Skin epidermis (tissue), 12 donors: Measurements from ENCODE around the gene ELMOD3.

ENCODE experiments used
- H3K27ac ChIP-seq, 21 experiments: fragments of 200-600 bp; sonication (generic) in 11 of 21; one replicate each; pipeline ENCODE4 v1.5.0; 2020; ENCODE audit warnings: mild to moderate bottlenecking in 3 of 21, inconsistent platforms in 2 of 21, moderate library complexity in 2 of 21
- H3K4me3 ChIP-seq, 7 experiments: fragments of 200-600 bp; sonication (generic) in 2 of 7; one replicate each; pipeline ENCODE4 v1.5.0; 2020; ENCODE audit warnings: inconsistent platforms in 2 of 7, mild to moderate bottlenecking in 2 of 7, moderate library complexity in 1 of 7

ELMOD3 gene

DNA sequence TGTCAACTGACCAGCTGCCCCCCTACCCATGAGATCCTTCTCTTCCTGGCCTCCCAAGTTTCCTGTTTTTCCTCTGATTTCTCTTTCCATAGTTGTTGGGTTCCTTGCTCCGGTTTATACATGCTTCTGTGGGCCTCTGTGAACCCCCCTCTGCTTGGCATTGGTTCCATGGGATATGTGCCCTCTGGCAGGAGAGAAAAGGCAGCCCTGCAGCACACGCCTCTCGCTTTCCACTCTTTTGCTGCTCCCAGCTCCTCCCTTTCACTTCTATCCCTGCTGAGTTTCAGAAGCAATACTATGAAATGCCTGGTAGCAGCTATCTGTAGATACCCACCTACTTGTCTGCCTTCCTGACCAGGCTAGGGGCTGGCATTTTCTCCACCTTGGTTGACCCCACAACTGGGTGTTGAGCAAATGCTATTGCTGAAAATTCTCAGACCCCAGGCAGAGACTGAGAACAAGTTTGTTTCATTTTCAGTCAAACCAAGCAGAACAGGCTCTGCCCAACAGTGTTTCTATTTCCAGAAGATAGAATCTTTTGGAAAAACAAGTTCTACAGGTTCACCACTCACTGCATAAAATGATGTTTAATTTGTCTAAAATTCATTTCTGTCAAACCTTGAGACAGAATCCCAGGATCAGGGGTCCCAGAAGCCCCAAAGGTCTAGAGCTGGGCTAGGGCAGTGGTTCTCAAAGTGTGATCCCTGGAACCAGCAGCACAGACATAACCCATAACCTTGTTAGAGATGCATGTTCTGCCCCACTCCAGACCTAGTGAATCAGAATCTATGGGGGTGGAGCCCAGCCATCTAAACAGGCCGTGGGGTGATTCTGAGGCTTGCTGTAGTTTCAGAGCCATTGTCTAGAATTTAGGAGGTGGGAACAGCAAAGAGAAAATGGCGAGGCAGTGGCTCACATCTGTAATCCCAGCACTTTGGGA lies 42.2 kb downstream of the ELMOD3 start:
- H3K4me3 ChIP-seq: peak overlapping the region in 1 of 7 experiments; percentile 21

GRCh38 chr2:85397925-85398331 lies 43.4 kb downstream of the ELMOD3 start:
- Histone ChIP-seq H3K27ac (peak overlapping the region in 14 of 21 experiments; percentile 25 to 85 (median 63)), H3K4me3 (no peak overlapping the region)

More for the DNA sequence above, 42.2 kb downstream of the ELMOD3 start:
- H3K27ac ChIP-seq: peak overlapping the region in 19 of 21 experiments; percentile 7 to 85 (median 60)

GRCh38 chr2:85398426-85399182 lies 44.0 kb downstream of the ELMOD3 start:
- H3K27ac ChIP-seq: peak overlapping the region in 14 of 21 experiments; percentile 6 to 85 (median 63)
- H3K4me3 ChIP-seq: no peak overlapping the region

GRCh38 chr2:85399183-85399455 lies 44.5 kb downstream of the ELMOD3 start:
- Histone ChIP-seq H3K27ac (peak overlapping the region in 6 of 21 experiments; percentile 6 to 84 (median 56)), H3K4me3 (no peak overlapping the region)

DNA sequence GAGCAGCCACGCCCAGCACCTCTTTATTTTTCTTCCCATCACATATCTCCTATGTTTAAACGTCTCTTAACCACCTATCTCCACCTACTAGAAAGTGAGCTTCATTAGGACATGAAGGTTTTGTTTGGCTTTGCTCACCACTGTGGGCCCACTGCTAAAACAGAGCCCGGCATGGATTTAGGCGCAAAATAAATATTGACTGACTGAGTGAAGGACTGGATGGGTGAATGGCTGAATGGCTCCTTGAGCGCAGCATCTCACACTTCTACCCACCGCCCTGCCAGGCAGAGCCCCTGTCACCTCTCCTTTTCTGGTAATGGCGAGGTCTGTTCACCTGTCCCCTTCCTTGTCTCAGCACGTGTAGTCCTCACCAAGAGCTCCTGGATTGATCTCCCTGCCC lies 45.5 kb downstream of the ELMOD3 start:
- no peak overlapping the region for H3K27ac ChIP-seq

GRCh38 chr2:85400541-85401463 lies 46.2 kb downstream of the ELMOD3 start:
- H3K27ac ChIP-seq: no peak overlapping the region
- H3K4me3 ChIP-seq: no peak overlapping the region

More for the DNA sequence above, 45.5 kb downstream of the ELMOD3 start:
- no peak overlapping the region for H3K4me3 ChIP-seq

DNA sequence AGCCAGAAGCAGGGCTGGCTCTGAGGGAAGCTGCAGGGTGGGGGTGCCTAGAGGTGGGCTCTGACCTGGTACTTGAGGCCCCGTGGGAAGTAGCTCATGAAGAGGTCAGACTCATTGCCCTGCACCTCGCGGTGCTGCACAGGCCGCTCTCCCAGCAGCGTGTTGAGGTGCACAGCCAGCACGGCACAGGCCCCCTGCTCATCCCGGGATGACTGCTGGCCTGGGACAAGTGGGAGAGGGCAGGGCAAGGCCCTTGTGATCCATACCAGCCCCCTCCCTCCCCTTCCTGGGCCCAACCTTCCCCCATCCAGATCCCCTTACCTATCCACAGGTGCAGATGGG lies 46.9 kb downstream of the ELMOD3 start:
- Histone ChIP-seq H3K4me3 (no peak overlapping the region), H3K27ac (no peak overlapping the region)

DNA sequence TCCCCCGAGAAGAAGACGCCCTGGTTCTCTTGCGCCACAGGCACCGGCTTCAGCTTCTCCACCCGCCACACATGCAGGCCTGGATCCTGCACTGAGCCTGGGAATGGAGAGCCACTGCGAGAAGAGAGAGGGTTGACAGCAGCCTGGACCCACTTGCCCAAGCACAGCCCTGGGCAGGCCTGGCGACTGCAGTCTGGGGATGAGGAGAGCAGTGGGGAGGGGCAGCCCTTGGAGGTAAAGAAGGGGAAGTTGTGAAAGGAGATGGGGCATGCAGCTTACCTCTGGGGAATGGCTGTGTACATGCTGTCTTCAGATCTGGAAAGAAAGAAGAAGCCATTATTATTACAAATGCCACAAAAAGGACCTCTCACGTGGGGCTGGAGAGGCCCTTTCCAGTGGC lies 47.3 kb downstream of the ELMOD3 start:
- Histone ChIP-seq H3K27ac (no peak overlapping the region), H3K4me3 (no peak overlapping the region)

DNA sequence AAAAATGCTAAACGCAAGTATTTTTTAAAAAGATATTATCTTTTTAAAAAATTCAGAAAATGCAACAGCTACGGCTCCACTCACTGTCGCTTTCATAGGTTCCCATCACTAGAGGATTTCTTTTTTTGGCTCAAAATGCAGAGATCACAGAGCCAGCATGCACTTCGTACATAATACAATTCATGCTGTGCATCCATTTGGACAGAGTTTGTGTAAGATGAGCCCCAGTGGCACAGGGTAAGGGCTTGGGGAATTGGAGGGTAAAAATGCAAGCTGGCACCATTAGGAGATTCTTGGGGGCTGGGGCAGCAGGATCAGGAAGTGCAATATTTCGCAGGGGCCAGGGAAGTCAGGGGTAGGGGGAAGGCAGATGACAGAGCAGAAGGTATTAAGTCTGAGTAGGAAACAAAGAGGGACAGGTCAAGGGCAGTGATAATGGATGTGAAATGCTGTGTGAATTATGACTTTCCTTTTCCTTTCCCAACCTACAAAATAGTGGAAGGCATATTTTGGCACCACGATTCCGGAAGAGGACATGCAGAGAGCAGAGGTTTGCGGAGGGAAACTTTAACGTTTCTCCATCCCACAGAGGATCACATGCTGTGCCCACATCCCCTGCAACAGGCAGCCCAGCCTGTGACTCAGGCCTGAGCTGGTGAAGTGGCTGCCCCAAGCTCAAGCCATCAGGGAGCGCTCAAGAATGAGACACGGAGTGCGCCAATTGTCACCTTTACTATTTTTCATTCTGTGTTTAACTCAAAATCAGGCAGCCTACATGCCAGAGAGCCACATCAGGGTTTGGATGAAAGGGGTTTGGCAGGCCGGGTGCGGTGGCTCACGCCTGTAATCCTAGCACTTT lies 50.9 kb downstream of the ELMOD3 start:
- no peak overlapping the region for H3K4me3 ChIP-seq
- H3K27ac ChIP-seq: peak overlapping the region in 17 of 21 experiments; percentile 19 to 91 (median 64)

- peak within 1 kb of the TSS in 20 of 21 experiments; percentile 71 to 92 (median 83) for H3K27ac ChIP-seq
- peak within 1 kb of the TSS; percentile 12 to 41 (median 32) for H3K4me3 ChIP-seq
Observed at GRCh38 chr2:85409845-85410583, 55.4 kb downstream of the ELMOD3 start, which contains the start of gene CAPG. Gene CAPG (minus strand): TSS chr2:85410366. CDS start chr2:85402145, 8,221 bp downstream.

GRCh38 chr2:85410584-85411404 lies 56.2 kb downstream of the ELMOD3 start:
- H3K4me3 ChIP-seq: peak overlapping the region in 5 of 7 experiments; percentile 16 to 41 (median 33)
- H3K27ac ChIP-seq: peak overlapping the region in 20 of 21 experiments; percentile 71 to 92 (median 83)

DNA sequence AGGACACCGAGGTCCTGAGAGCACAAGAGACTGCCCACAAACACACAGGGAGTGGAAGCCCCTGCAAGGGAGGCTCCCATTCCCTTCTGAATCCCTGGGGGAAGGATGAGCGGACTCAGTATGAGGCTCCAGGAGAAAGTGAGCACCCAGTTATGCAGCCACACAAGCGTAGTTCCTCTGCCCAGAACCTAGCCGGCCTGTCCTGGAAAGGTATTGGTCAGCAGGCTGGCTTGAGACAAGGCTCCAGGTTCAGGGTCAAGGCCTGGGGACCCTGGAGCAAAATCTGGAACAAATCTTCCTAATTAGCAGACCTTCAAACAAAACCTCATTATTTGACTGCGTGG lies 56.8 kb downstream of the ELMOD3 start:
- H3K27ac ChIP-seq: peak overlapping the region in 16 of 21 experiments; percentile 10 to 92 (median 82)
- no peak overlapping the region for H3K4me3 ChIP-seq

DNA sequence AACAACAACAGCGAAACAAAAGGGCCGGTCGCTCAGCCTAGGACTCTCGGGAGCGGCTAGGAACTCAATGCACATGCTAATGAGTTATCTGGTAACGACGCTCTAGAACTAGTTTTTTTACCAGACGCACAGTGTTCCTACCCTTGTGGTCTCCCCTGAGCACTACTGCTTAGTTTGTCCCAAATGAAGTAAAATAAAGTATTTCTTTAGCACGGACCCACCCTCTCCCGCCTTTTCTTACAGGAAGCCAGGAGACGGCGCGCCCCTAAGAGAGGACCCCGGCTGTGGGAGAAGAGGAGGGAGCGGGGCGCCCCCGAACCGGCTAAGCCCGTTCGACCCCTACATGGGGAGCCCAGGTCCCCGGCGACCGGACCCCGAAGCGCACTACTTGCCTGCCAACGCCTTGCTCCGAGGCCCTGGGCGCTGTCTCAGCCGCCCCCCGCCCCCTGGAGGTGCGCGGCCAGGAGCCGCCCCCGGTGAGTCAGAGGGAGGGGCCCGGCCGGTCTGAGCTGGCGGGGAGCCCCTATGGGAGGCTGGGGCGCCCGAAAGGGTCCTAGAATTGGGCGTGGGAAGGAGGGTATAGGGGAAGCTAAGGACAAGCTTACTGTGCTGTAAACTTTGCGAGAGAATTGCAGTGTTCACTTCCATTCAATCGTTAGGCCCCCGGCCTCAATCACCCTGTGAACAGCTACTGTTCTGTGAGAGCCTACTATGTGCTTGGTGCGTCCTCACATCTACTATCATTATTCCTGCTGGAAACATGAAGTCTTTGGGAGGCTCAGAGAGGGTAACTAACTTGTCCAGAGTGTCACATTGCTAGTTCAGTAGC lies 59.2 kb downstream of the ELMOD3 start:
- Histone ChIP-seq H3K27ac (peak overlapping the region; percentile 20 to 95 (median 89)), H3K4me3 (peak overlapping the region; percentile 34 to 58 (median 46))

GRCh38 chr2:85414421-85414759 lies 59.8 kb downstream of the ELMOD3 start:
- H3K27ac ChIP-seq: peak overlapping the region in 18 of 21 experiments; percentile 80 to 95 (median 90)
- peak overlapping the region in 2 of 7 experiments; percentile 45 to 53 for H3K4me3 ChIP-seq

DNA sequence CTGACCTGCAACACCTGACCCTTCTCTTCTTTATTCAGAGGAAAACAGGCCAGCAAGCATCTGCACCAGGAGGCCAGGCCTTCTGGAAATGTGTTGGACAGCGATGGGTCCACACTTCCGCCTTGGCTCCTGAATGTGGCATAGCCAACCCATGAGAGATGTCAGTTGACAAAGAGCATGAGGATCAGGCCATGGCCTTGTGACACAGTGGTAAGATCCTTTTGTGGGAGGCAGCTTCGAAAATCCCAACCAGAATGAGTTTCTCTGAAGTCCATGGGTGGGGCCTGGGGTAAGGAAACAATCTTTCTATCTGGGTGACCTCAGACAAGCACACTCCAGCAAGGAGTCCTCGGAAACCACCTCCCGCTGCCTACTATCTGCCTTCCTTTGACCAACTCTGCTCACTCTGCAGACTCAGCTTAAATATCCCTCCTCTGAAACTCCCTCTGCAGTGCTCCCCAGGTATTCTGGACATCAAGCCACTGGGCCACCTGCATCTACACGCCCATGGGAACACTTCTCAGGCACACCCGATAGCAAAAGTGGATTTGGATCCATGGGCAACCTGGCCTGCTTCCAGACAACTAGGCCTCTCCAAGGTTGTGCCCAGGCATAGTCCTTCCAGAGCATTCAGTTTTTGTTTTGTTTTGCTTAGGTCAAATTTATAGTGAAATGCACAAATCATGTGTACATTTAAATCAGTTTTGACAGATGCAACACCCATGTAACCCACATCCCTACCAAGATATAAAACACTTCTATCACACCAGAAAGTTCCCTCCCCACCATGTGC lies 60.4 kb downstream of the ELMOD3 start:
- H3K4me3 ChIP-seq: no peak overlapping the region
- H3K27ac ChIP-seq: peak overlapping the region in 13 of 21 experiments; percentile 80 to 95 (median 92)
